HEK293 (cell line): ENCODE data around the gene KITLG.

Experiments
- CTCF ChIP-seq: fragments of 450-650 bp; formaldehyde crosslinking; IDR thresholded peaks from 2 replicates; pipeline ENCODE4 v1.5.1; 2016; ENCODE audit warnings: missing biosample characterization, missing genetic modification characterization
- HIC1 ChIP-seq: fragments of 450-650 bp; formaldehyde crosslinking; IDR thresholded peaks from 2 replicates; pipeline ENCODE4 v1.5.1; 2016; ENCODE audit warnings: missing biosample characterization, missing genetic modification characterization
- ZBTB1 ChIP-seq: fragments of 450-650 bp; formaldehyde crosslinking; IDR thresholded peaks from 2 replicates; pipeline ENCODE4 v1.5.1; 2016; ENCODE audit warnings: missing biosample characterization, missing genetic modification characterization
- ZNF16 ChIP-seq: fragments of 450-650 bp; formaldehyde crosslinking; IDR thresholded peaks from 2 replicates; pipeline ENCODE4 v1.5.1; 2016; ENCODE audit warnings: low read depth, missing biosample characterization, missing genetic modification characterization
- ZNF24 ChIP-seq: fragments of 450-650 bp; formaldehyde crosslinking; IDR thresholded peaks from 2 replicates; pipeline ENCODE4 v1.5.1; 2016; ENCODE audit warnings: missing biosample characterization, missing genetic modification characterization
- ZNF274 ChIP-seq, 2 experiments: fragments of 200-500 bp in 1 of 2; fragments of 450-650 bp in 1 of 2; sonication (Bioruptor generic) in 1 of 2; formaldehyde crosslinking in 1 of 2; IDR thresholded peaks; 2 replicates each; pipeline versions ENCODE4 v1.5.1 to v1.6.1; 2014 to 2016; ENCODE audit warnings: borderline replicate concordance in 1 of 2, inconsistent platforms in 1 of 2, low read length in 1 of 2, missing biosample characterization in 1 of 2, missing genetic modification characterization in 1 of 2
- ZNF324 ChIP-seq: fragments of 450-650 bp; formaldehyde crosslinking; IDR thresholded peaks from 2 replicates; pipeline ENCODE4 v1.5.1; 2016; ENCODE audit warnings: missing biosample characterization, missing genetic modification characterization
- ZNF350 ChIP-seq: fragments of 450-650 bp; formaldehyde crosslinking; IDR thresholded peaks from 2 replicates; pipeline ENCODE4 v1.5.0; 2017; ENCODE audit warnings: missing biosample characterization, mild to moderate bottlenecking, missing genetic modification characterization
- ZNF600 ChIP-seq: fragments of 450-650 bp; formaldehyde crosslinking; IDR thresholded peaks from 2 replicates; pipeline ENCODE4 v1.5.1; 2016; ENCODE audit warnings: missing biosample characterization, missing genetic modification characterization
- ZSCAN18 ChIP-seq: fragments of 450-650 bp; formaldehyde crosslinking; IDR thresholded peaks from 2 replicates; pipeline ENCODE4 v1.5.1; 2016; ENCODE audit warnings: missing biosample characterization, missing genetic modification characterization

GRCh38 chr12:88558340-88558867, 21.9 kb downstream of the KITLG start:
- TF ChIP-seq ZNF274 (IDR thresholded peaks at IDR 0.05; ENCODE audit: low read length) (no peak), ZNF274 (tag by site-specific recombination; IDR thresholded peaks at IDR 0.05; ENCODE audit: borderline replicate concordance) (no peak), ZBTB1 (tag by site-specific recombination) (no peak), CTCF (tag by site-specific recombination) (no peak), ZNF600 (tag by site-specific recombination) (no peak), ZNF350 (tag by site-specific recombination) (no peak), ZNF24 (tag by site-specific recombination) (no peak), ZNF324 (tag by site-specific recombination) (no peak), HIC1 (tag by site-specific recombination) (no peak), ZSCAN18 (tag by site-specific recombination) (no peak), ZNF16 (no peak)
